IMR-90 (cell line): ENCODE results near the gene TSSC4. TPM values are rescaled to one million over a fixed set of nuclear protein-coding genes. Genes with fewer than 3 reads are reported as not detected.

Experiments used
- ATAC-seq: fragments of 200-7000 bp; cut with Tn5 transposase; 2 replicates; pipeline ENCODE4 v1.9.1; 2020; ENCODE audit warnings: low read depth, mild to moderate bottlenecking, moderate library complexity
- BruUV-seq: library from RNA; stranded (reverse); fragments of 400-500 nt; replicated peaks from 2 replicates; lab custom pipeline; 2021; lab: Mats Ljungman, UMichigan
- CTCF ChIA-PET: fragments of 300-600 bp; formaldehyde crosslinking; extraction: SDS; loops from one replicate; lab custom pipeline; 2021; ENCODE audit warnings: antibody characterized with exemption; lab: Yijun Ruan, JAX
- POLR2A ChIA-PET: fragments of 300-600 bp; sonication (Branson Sonifier 250); formaldehyde crosslinking; loops from one replicate; lab custom pipeline; 2022; ENCODE audit warnings: antibody characterized with exemption; ENCODE audit not compliant: unreplicated experiment; lab: Charles Lee
- DNase-seq: peaks from one replicate; pipeline ENCODE4 v3.0.0; 2013
- H2AFZ ChIP-seq: replicated peaks from 2 replicates; pipeline ENCODE3; 2013; ENCODE audit warnings: low read length, mild to moderate bottlenecking; ENCODE audit not compliant: poor library complexity
- H2AK5ac ChIP-seq: 2 replicates; pipeline ENCODE4 v1.6.1; 2013; ENCODE audit warnings: low read depth, low read length, inconsistent platforms
- H2AK9ac ChIP-seq: replicated peaks from 2 replicates; pipeline ENCODE3; 2013; ENCODE audit warnings: mild to moderate bottlenecking, low read depth, low read length, moderate library complexity; ENCODE audit not compliant: poor library complexity
- H2BK120ac ChIP-seq: 2 replicates; pipeline ENCODE4 v1.6.1; 2013; ENCODE audit warnings: low read depth, low read length, inconsistent platforms
- H2BK15ac ChIP-seq: 3 replicates; pipeline ENCODE4 v1.6.1; 2013; ENCODE audit warnings: low read depth, low read length, inconsistent platforms
- H2BK20ac ChIP-seq: 2 replicates; pipeline ENCODE4 v1.6.1; 2013; ENCODE audit warnings: low read depth, mild to moderate bottlenecking, inconsistent platforms, low read length, moderate library complexity
- H2BK5ac ChIP-seq: 2 replicates; pipeline ENCODE4 v1.6.1; 2013; ENCODE audit warnings: mild to moderate bottlenecking, low read depth, low read length, inconsistent platforms; ENCODE audit not compliant: poor library complexity, severe bottlenecking
- H3K14ac ChIP-seq: replicated peaks from 2 replicates; pipeline ENCODE4 v1.6.1; 2013; ENCODE audit warnings: low read depth, low read length, inconsistent platforms
- H3K18ac ChIP-seq: 2 replicates; pipeline ENCODE4 v1.6.1; 2013; ENCODE audit warnings: low read depth, low read length, control low read depth
- H3K23ac ChIP-seq: 2 replicates; pipeline ENCODE4 v1.6.1; 2013; ENCODE audit warnings: low read depth, low read length, inconsistent platforms
- H3K27ac ChIP-seq: 2 replicates; pipeline ENCODE4 v1.5.1; 2013; ENCODE audit warnings: mild to moderate bottlenecking, control low read depth, low read length; ENCODE audit not compliant: insufficient read depth
- H3K27me3 ChIP-seq: 2 replicates; pipeline ENCODE4 v1.6.1; 2013; ENCODE audit warnings: low read length; ENCODE audit not compliant: control insufficient read depth, insufficient read depth
- H3K36me3 ChIP-seq: 2 replicates; pipeline ENCODE4 v1.6.1; 2013; ENCODE audit warnings: low read length, mixed read lengths; ENCODE audit not compliant: control insufficient read depth, insufficient read depth
- H3K4ac ChIP-seq: 2 replicates; pipeline ENCODE4 v1.6.1; 2013; ENCODE audit warnings: low read depth, low read length, inconsistent platforms
- H3K4me1 ChIP-seq: 2 replicates; pipeline ENCODE4 v1.6.1; 2013; ENCODE audit warnings: low read length, mixed read lengths; ENCODE audit not compliant: control insufficient read depth, insufficient read depth
- H3K4me2 ChIP-seq: 2 replicates; pipeline ENCODE4 v1.6.1; 2013; ENCODE audit warnings: low read depth, mild to moderate bottlenecking, control low read depth, low read length, moderate library complexity
- H3K4me3 ChIP-seq: 2 replicates; pipeline ENCODE4 v1.5.1; 2013; ENCODE audit warnings: low read depth, mild to moderate bottlenecking, control low read depth, low read length, moderate library complexity; ENCODE audit not compliant: insufficient read depth
- H3K56ac ChIP-seq: 2 replicates; pipeline ENCODE4 v1.6.1; 2013; ENCODE audit warnings: low read length, inconsistent platforms; ENCODE audit not compliant: insufficient read depth; ENCODE audit errors: extremely low read depth
- H3K79me1 ChIP-seq, 2 experiments: 2 replicates each; pipeline ENCODE4 v1.6.1; 2013; ENCODE audit warnings: low read length in 2 of 2, inconsistent platforms in 1 of 2, low read depth in 1 of 2
- H3K9ac ChIP-seq: 2 replicates; pipeline ENCODE4 v1.6.1; 2013; ENCODE audit warnings: low read depth, low read length, control low read depth
- H3K9me1 ChIP-seq: 2 replicates; pipeline ENCODE4 v1.6.1; 2013; ENCODE audit warnings: low read length, inconsistent platforms; ENCODE audit not compliant: insufficient read depth
- H3K9me3 ChIP-seq: 2 replicates; pipeline ENCODE4 v1.6.1; 2013; ENCODE audit warnings: low read length; ENCODE audit not compliant: control insufficient read depth, insufficient read depth
- H4K20me1 ChIP-seq: 2 replicates; pipeline ENCODE4 v1.6.1; 2013; ENCODE audit warnings: low read length, inconsistent platforms; ENCODE audit not compliant: insufficient read depth
- H4K5ac ChIP-seq: 2 replicates; pipeline ENCODE4 v1.6.1; 2013; ENCODE audit warnings: mild to moderate bottlenecking, low read depth, low read length, control low read depth
- H4K8ac ChIP-seq, 2 experiments: 2 replicates each; pipeline ENCODE4 v1.6.1; 2013; ENCODE audit warnings: low read depth in 2 of 2, low read length in 2 of 2, control low read depth in 1 of 2, inconsistent platforms in 1 of 2
- H4K91ac ChIP-seq: 2 replicates; pipeline ENCODE4 v1.6.1; 2013; ENCODE audit warnings: low read depth, low read length, inconsistent platforms; ENCODE audit not compliant: insufficient read depth
- MAFK ChIP-seq: IDR thresholded peaks from 2 replicates; pipeline ENCODE4 v1.6.1; 2012; ENCODE audit warnings: low read depth, low read length, improper control_type of control experiment
- MAZ ChIP-seq: IDR thresholded peaks from 2 replicates; pipeline ENCODE4 v1.6.1; 2012; ENCODE audit warnings: low read depth, mild to moderate bottlenecking, low read length, improper control_type of control experiment, moderate library complexity, borderline replicate concordance
- WGBS, 2 experiments: methylation state at CpG; one replicate each; pipeline versions ENCODE4 v1.1.5 to v1.1.7; 2013; ENCODE audit warnings: missing lambda C conversion rate in 2 of 2; ENCODE audit not compliant: insufficient read length in 1 of 2; ENCODE audit errors: extremely low coverage in 2 of 2; 5-methylcytosine and 5-hydroxymethylcytosine counted together
- dilution Hi-C: fragments of 300-500 bp; cut with HindIII; formaldehyde crosslinking; loops from one replicate; pipeline ENCODE4 v1.14.3; 2018; ENCODE audit warnings: low sequenced_read_pairs; ENCODE audit not compliant: unreplicated experiment
- in situ Hi-C: fragments of 300-500 bp; cut with MboI; formaldehyde crosslinking; loops from 3 replicates; pipeline ENCODE4 v1.14.3; 2019; ENCODE audit warnings: low sequenced_read_pairs, inconsistent platforms, mixed read lengths
- intact Hi-C: fragments of 100-400 bp; cut with micrococcal nuclease; formaldehyde crosslinking; loops from 2 replicates; pipeline ENCODE4 v1.10.0; 2022
- polyA plus RNA-seq, 3 experiments: library from polyadenylated mRNA; depleted of rRNA; stranded (reverse); fragments of >200 nt; gene quantifications; 2 replicates each; pipeline ENCODE4 v1.2.3, GENCODE V29; 2012; ENCODE audit warnings: low replicate concordance in 1 of 3
- total RNA-seq: library from RNA; depleted of rRNA; stranded (reverse); fragments of >200 nt; gene quantifications from 2 replicates; pipeline ENCODE4 v1.2.3, GENCODE V29; 2012

Gene TSSC4
- total and polyA plus RNA-seq, 2 of the 4 experiments (the other 2 are of a cell fraction), result 34.9 to 40.0 TPM

DNA sequence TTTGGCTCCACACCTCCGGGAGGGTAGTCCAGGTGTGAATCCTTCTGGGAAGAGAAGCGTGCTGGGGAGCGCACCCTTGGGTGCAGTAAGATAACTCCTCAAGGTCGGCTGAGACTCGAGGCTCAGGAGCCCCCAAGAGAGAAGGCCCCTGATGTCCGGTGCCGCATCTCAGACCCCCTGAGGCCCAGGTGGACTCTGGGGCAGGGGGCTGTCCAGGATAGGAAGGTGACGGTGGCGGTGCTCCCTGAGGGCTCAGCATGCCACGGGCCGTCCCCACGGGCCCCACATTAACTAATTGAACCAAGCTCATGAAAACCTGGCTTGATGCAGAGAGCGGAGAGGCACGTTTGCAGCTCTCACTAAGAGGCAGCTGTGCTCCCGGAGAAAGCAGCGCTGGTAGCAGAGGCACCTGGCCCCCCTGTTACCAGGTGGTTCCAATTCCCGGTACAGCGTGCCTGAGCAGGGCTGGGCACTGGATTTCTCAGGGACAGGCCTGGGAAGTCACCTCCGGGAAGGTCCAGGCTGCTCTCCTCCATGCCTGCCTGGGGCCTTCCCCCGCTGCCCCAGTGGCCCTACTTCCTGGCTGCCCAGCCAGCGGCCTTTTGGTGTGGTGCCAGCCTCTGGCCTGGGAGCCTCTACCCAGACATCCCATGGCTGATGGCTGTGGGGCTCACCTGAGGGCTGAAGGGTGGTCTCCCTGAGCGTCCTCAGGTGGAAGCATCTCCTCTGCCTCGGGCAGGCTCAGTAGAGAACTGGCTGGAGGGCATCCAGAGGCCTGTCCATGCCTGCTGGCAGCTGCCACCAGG, 45.4 kb downstream of the TSSC4 start (continued):
- no peak for TF ChIP-seq MAFK

DNA sequence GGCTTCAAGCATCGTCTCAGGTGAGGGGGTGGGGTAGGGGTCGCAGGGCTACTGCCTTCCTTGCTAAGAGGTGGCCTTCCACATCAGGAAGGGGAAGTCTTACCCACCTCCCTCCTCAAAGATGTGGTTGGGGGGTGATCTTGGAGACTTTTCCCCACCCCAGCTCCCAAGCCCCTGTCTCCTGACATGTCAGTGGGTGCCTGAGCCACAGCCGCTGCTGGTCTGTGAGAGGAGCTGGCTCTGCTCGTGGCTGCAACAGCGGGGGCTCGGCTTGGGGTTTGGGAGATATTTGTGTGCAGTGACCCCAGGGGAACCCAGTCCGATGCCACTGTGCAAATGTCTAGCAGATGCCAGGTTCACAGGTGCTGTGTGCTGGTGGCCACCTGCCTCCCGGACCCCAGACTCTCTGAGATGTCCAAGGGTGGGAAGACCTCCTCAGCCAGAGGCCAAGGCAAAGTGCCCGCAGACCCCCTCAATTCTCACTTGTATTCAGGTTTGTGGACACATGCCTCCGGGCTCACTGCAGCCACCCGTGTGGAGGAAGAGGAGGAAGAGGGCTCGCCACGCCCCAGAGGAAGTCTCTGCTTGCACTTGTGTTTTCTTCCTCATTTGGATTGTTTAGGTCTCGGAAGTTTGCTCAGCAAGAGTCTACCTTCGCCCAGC, 46.2 kb downstream of the TSSC4 start:
- 90% methylated on average over 2 of the region's 15 CpGs; no CpG with 5 or more reads in 1 of the 2 experiments for WGBS, 2 experiments
- in situ Hi-C loops, result no loop called here

More for the DNA sequence above, 46.2 kb downstream of the TSSC4 start:
- ChIA-PET CTCF (no interaction called here), POLR2A (no interaction called here)
- H2BK15ac ChIP-seq, result no peak overlapping the region
- H3K4me3 ChIP-seq, result no peak overlapping the region
- no peak overlapping the region for H4K5ac ChIP-seq
- no peak overlapping the region for H4K91ac ChIP-seq
- H3K4ac ChIP-seq, result no peak overlapping the region
- no peak overlapping the region for H2AK5ac ChIP-seq
- H2BK5ac ChIP-seq, result no peak overlapping the region
- TF ChIP-seq MAZ, result no peak
- no peak overlapping the region for H3K23ac ChIP-seq
- H3K4me1 ChIP-seq, result no peaks in the 10 kb centered on the region
- H3K79me1 ChIP-seq, result no peaks in the 10 kb centered on the region
- H2BK120ac ChIP-seq, result no peak overlapping the region
- H2BK20ac ChIP-seq, result no peak overlapping the region
- no peak overlapping the region for H3K9ac ChIP-seq
- DNase-seq, result no peak
- H3K27ac ChIP-seq, result no peak overlapping the region
- H3K36me3 ChIP-seq, result no peaks in the 10 kb centered on the region
- H3K18ac ChIP-seq, result no peak overlapping the region
- no peak for ATAC-seq
- no peaks in the 10 kb centered on the region; the same call in 1 of the 2 replicates for H3K9me3 ChIP-seq
- H3K14ac ChIP-seq, result no peak overlapping the region
- no peaks in the 10 kb centered on the region for H4K20me1 ChIP-seq
- H3K27me3 ChIP-seq, result peaks cover 61% of the 10 kb centered on the region
- no peaks in the 10 kb centered on the region for H3K9me1 ChIP-seq
- H4K8ac ChIP-seq, result no peak overlapping the region
- no peak overlapping the region for H2AFZ ChIP-seq
- no peak overlapping the region for H3K56ac ChIP-seq
- H3K4me2 ChIP-seq, result no peak overlapping the region
- no TSS peak for BruUV-seq
- intact Hi-C loops, result no loop called here
- dilution Hi-C loops, result no loop called here
- H2AK9ac ChIP-seq, result no peak overlapping the region
